Measurements from ENCODE around the gene ZNF69.
"Not testable (repeated sequence)": the region's sequence is repeated elsewhere in the genome, so short reads cannot be mapped to it uniquely, and the experiment has no call there.

ZNF69 gene

DNA sequence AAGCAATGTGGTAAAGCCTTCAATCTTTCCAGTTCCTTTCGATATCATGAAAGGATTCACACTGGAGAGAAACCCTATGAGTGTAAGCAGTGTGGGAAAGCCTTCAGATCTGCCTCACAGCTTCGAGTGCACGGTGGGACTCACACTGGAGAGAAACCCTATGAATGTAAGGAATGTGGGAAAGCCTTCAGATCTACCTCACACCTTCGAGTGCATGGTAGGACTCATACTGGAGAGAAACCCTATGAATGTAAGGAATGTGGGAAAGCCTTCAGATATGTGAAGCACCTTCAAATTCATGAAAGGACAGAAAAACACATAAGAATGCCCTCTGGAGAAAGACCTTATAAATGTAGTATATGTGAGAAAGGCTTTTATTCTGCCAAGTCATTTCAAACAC, 61.6 kb downstream of the ZNF69 start:
- Histone ChIP-seq H3K4me2 (no peak overlapping the region), H3K4me3 (IDR thresholded peaks at IDR 0.05; ENCODE audit: insufficient read depth, low read depth, low read length) (no peak overlapping the region), H3K9ac (no peak overlapping the region), H3K4me1 (ENCODE audit: low read depth, poor library complexity, severe bottlenecking) (no peaks in the 10 kb centered on the region), H3K27ac (no peak overlapping the region), H3K27me3 (ENCODE audit: insufficient read depth, low read depth) (no peaks in the 10 kb centered on the region), H3K36me3 (ENCODE audit: insufficient read depth) (peaks cover 3% of the 10 kb centered on the region; the same call in 1 of the 2 replicates), H2AFZ (ENCODE audit: low read depth) (no peak overlapping the region), H4K20me1 (ENCODE audit: insufficient read depth) (no peaks in the 10 kb centered on the region), H3K79me2 (ENCODE audit: insufficient read depth, low read depth) (no peaks in the 10 kb centered on the region; the same call in 1 of the 2 replicates)
- TF ChIP-seq, protein P1, sequence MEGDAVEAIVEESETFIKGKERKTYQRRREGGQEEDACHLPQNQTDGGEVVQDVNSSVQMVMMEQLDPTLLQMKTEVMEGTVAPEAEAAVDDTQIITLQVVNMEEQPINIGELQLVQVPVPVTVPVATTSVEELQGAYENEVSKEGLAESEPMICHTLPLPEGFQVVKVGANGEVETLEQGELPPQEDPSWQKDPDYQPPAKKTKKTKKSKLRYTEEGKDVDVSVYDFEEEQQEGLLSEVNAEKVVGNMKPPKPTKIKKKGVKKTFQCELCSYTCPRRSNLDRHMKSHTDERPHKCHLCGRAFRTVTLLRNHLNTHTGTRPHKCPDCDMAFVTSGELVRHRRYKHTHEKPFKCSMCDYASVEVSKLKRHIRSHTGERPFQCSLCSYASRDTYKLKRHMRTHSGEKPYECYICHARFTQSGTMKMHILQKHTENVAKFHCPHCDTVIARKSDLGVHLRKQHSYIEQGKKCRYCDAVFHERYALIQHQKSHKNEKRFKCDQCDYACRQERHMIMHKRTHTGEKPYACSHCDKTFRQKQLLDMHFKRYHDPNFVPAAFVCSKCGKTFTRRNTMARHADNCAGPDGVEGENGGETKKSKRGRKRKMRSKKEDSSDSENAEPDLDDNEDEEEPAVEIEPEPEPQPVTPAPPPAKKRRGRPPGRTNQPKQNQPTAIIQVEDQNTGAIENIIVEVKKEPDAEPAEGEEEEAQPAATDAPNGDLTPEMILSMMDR (conservative IDR thresholded peaks at IDR 0.05; ENCODE audit: low read depth, low read length): no peak

DNA sequence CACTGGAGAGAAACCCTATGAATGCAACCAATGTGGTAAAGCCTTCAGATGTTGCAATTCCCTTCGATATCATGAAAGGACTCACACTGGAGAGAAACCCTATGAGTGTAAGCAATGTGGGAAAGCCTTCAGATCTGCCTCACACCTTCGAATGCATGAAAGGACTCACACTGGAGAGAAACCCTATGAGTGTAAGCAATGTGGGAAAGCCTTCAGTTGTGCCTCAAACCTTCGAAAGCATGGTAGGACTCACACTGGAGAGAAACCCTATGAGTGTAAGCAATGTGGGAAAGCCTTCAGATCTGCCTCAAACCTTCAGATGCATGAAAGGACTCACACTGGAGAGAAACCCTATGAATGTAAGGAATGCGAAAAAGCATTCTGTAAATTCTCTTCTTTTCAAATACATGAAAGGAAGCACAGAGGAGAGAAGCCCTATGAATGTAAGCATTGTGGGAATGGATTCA, 62.1 kb downstream of the ZNF69 start:
- H3K9ac ChIP-seq; H3K27ac ChIP-seq; H3K4me3 ChIP-seq (IDR thresholded peaks at IDR 0.05; ENCODE audit: insufficient read depth, low read depth, low read length); H3K79me2 ChIP-seq (ENCODE audit: insufficient read depth, low read depth); H2AFZ ChIP-seq (ENCODE audit: low read depth); H3K4me2 ChIP-seq; H3K36me3 ChIP-seq (ENCODE audit: insufficient read depth); H3K27me3 ChIP-seq (ENCODE audit: insufficient read depth, low read depth); H4K20me1 ChIP-seq (ENCODE audit: insufficient read depth); H3K4me1 ChIP-seq (ENCODE audit: low read depth, poor library complexity, severe bottlenecking): not testable (repeated sequence)

DNA sequence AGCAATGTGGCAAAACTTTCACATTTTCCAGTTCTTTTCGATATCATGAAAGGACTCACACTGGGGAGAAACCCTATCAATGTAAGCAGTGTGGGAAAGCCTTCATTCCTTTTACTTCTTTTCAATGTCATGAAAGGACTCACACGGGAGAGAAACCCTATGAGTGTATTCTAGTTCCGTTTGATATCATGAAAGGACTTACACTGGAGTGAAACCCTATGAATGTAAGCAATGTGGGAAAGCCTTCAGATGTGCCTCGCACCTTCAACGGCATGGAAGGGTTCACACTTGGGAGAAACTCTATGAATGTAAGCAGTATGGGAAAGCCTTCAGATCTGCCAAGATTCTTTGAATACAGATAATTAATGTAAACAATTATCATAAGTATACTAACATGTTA, 62.7 kb downstream of the ZNF69 start:
- Histone ChIP-seq H3K4me3 (IDR thresholded peaks at IDR 0.05; ENCODE audit: insufficient read depth, low read depth, low read length) (no peak overlapping the region), H3K27me3 (ENCODE audit: insufficient read depth, low read depth) (no peaks in the 10 kb centered on the region), H3K4me1 (ENCODE audit: low read depth, poor library complexity, severe bottlenecking) (no peaks in the 10 kb centered on the region), H3K79me2 (ENCODE audit: insufficient read depth, low read depth) (no peaks in the 10 kb centered on the region; the same call in 1 of the 2 replicates), H3K27ac (no peak overlapping the region), H2AFZ (ENCODE audit: low read depth) (no peak overlapping the region), H4K20me1 (ENCODE audit: insufficient read depth) (no peaks in the 10 kb centered on the region), H3K9ac (no peak overlapping the region), H3K36me3 (ENCODE audit: insufficient read depth) (peaks cover 3% of the 10 kb centered on the region; the same call in 1 of the 2 replicates), H3K4me2 (no peak overlapping the region)
- TF ChIP-seq, protein P1 (conservative IDR thresholded peaks at IDR 0.05; ENCODE audit: low read depth, low read length): no peak

Data from KMS-11 (cell line).